ENCODE measurements around the gene ING5.

GRCh38 chr2:241746084-241746483 lies 44.2 kb downstream of the ING5 start:
- TF ChIP-seq CTCF (IDR thresholded peaks at IDR 0.05; ENCODE audit: low read depth, low read length, poor library complexity, severe bottlenecking) (no peak), EZH2phosphoT487 (IDR thresholded peaks at IDR 0.05; ENCODE audit: borderline replicate concordance, low read length) (no peak)
